Heart left ventricle (tissue), 13 donors: ENCODE data around the gene KIRREL3.

ENCODE experiments used
- POLR2A ChIP-seq, 2 donors: fragments of 450-650 bp; IDR thresholded peaks; one replicate each; pipeline ENCODE4 v1.6.1; 2017; ENCODE audit warnings: antibody characterized with exemption in 2 of 2, mild to moderate bottlenecking in 2 of 2, moderate library complexity in 2 of 2
- TF ChIP-seq, protein P1 (sequence below), 12 donors: fragments of 200-600 bp; sonication (generic) in 4 of 12; IDR thresholded peaks; one replicate each; pipeline versions ENCODE4 v1.5.0 to v1.8.0; 2018 to 2022; ENCODE audit warnings: antibody characterized with exemption in 12 of 12, mild to moderate bottlenecking in 5 of 12
- donor health status: ischemic (EF 13 %, LVEDD 7.1; RV severe dilation, severe dysfunction).
- donor health status: DM: no; HTN: yes; CAD: no.
- donor health status: DM: no; HTN: no; CAD: no.
- donor health status: ischemic (EF 25% LVEDD 6.9; RV normal size, moderate dysfunction).
- donor health status: ischemic (EF 25% LVEDD 5.7; RV mildly dilated, moderate dysfunction).
- donor health status: ischemic (EF 35%, LVEDD 5.7; RV mildly dilated, moderate dysfunction).
- donor health status: nonischemic (EF 11% LVEDD 7.7; RV severe dilation, severe dysfunction).
- donor health status: DM: yes; HTN: yes; CAD: no.
- donor health status: PGD.
- donor health status: ischemic (EF 29% LVEDD 5.4; RV normal size, mild dysfunction).
- donor health status: nonischemic (EF 23%, LVEDD 6.1; RV moderate dilation, normal function).

- TF ChIP-seq, protein P1, sequence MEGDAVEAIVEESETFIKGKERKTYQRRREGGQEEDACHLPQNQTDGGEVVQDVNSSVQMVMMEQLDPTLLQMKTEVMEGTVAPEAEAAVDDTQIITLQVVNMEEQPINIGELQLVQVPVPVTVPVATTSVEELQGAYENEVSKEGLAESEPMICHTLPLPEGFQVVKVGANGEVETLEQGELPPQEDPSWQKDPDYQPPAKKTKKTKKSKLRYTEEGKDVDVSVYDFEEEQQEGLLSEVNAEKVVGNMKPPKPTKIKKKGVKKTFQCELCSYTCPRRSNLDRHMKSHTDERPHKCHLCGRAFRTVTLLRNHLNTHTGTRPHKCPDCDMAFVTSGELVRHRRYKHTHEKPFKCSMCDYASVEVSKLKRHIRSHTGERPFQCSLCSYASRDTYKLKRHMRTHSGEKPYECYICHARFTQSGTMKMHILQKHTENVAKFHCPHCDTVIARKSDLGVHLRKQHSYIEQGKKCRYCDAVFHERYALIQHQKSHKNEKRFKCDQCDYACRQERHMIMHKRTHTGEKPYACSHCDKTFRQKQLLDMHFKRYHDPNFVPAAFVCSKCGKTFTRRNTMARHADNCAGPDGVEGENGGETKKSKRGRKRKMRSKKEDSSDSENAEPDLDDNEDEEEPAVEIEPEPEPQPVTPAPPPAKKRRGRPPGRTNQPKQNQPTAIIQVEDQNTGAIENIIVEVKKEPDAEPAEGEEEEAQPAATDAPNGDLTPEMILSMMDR (IDR thresholded peaks at IDR 0.05): no peak
- TF ChIP-seq POLR2A (IDR thresholded peaks at IDR 0.05): no peak
These were observed 600.1 kb downstream of the KIRREL3 start for GRCh38 chr11:126400479-126400878.
